HepG2 (cell line): ENCODE measurements around the gene MAPK14. TPM values are rescaled to one million over a fixed set of nuclear protein-coding genes. Genes with fewer than 3 reads are reported as not detected.

Experiments
- ARNTL ChIP-seq: sonication (generic); formaldehyde crosslinking; IDR thresholded peaks from 2 replicates; pipeline ENCODE4 v1.4.0; 2020; ENCODE audit warnings: mild to moderate bottlenecking, missing genetic modification reagents
- CERS6 ChIP-seq: sonication (generic); formaldehyde crosslinking; IDR thresholded peaks from 2 replicates; pipeline ENCODE4 v1.5.0; 2020; ENCODE audit warnings: missing genetic modification reagents
- CREB1 ChIP-seq, 2 experiments: fragments of 450-650 bp in 1 of 2; IDR thresholded peaks; 2 replicates each; pipeline ENCODE4 v1.6.1; 2016 to 2017; ENCODE audit warnings: control low read depth in 1 of 2, mild to moderate bottlenecking in 1 of 2, missing compliant biosample characterization in 1 of 2, missing genetic modification characterization in 1 of 2
- DNMT1 ChIP-seq: sonication (generic); formaldehyde crosslinking; IDR thresholded peaks from 2 replicates; pipeline ENCODE4 v1.5.1; 2020; ENCODE audit warnings: mild to moderate bottlenecking, missing genetic modification reagents
- GTF3A ChIP-seq: sonication (generic); formaldehyde crosslinking; conservative IDR thresholded peaks from 2 replicates; pipeline ENCODE4 v1.4.0; 2020; ENCODE audit warnings: mild to moderate bottlenecking, missing genetic modification reagents
- GZF1 ChIP-seq: sonication (generic); formaldehyde crosslinking; IDR thresholded peaks from 2 replicates; pipeline ENCODE4 v1.5.1; 2020; ENCODE audit warnings: mild to moderate bottlenecking, missing genetic modification reagents
- HMGXB4 ChIP-seq, 2 experiments: sonication (generic) in 1 of 2; formaldehyde crosslinking in 1 of 2; IDR thresholded peaks; 2 replicates each; pipeline versions ENCODE4 v1.4.0 to v1.6.1; 2018 to 2020; ENCODE audit warnings: missing genetic modification reagents in 2 of 2, borderline replicate concordance in 1 of 2, low read depth in 1 of 2, mild to moderate bottlenecking in 1 of 2, missing biosample characterization in 1 of 2
- PREB ChIP-seq: sonication (generic); formaldehyde crosslinking; IDR thresholded peaks from 2 replicates; pipeline ENCODE4 v1.4.0; 2020; ENCODE audit warnings: missing genetic modification reagents
- RORA ChIP-seq: sonication (generic); formaldehyde crosslinking; IDR thresholded peaks from 2 replicates; pipeline ENCODE4 v1.5.0; 2020; ENCODE audit warnings: mild to moderate bottlenecking, missing genetic modification reagents, moderate library complexity
- ZNF256 ChIP-seq: sonication (generic); formaldehyde crosslinking; conservative IDR thresholded peaks from 2 replicates; pipeline ENCODE4 v1.4.0; 2020; ENCODE audit warnings: missing genetic modification reagents
- ZNF547 ChIP-seq: sonication (generic); formaldehyde crosslinking; IDR thresholded peaks from 2 replicates; pipeline ENCODE4 v1.5.1; 2020; ENCODE audit warnings: mild to moderate bottlenecking, missing genetic modification reagents
- ZNF574 ChIP-seq: sonication (generic); formaldehyde crosslinking; IDR thresholded peaks from 2 replicates; pipeline ENCODE4 v1.4.0; 2020; ENCODE audit warnings: missing genetic modification reagents
- polyA plus RNA-seq, 8 experiments: library from polyadenylated mRNA; depleted of rRNA in 3 of 8; stranded (reverse) in 7 of 8; unstranded in 1 of 8; fragments of >200 nt; fragmentation: Illumina TruSeq in 4 of 8; extraction: Trizol in 4 of 8; gene quantifications; 2 replicates each; pipeline versions ENCODE4 v1.2.1 to v1.2.3, GENCODE V29; 2011 to 2016; ENCODE audit warnings: low read depth in 4 of 8, missing spikeins in 1 of 8, mixed read lengths in 1 of 8; ENCODE audit not compliant: insufficient read depth in 1 of 8
- total RNA-seq, 5 experiments: library from RNA; depleted of rRNA; stranded (reverse); fragments of >200 nt; fragmentation: Illumina TruSeq; extraction: Trizol; gene quantifications; 2 replicates each; pipeline ENCODE4 v1.2.3, GENCODE V29; 2016; ENCODE audit warnings: low read depth in 1 of 5
- TF ChIP-seq, protein P1 (sequence below): sonication (generic); formaldehyde crosslinking; conservative IDR thresholded peaks from 2 replicates; pipeline ENCODE4 v1.8.1; 2023; ENCODE audit warnings: missing genetic modification reagents
- TF ChIP-seq, protein P2 (sequence below): sonication (generic); formaldehyde crosslinking; IDR thresholded peaks from 2 replicates; pipeline ENCODE4 v1.4.0; 2020; ENCODE audit warnings: missing genetic modification reagents

MAPK14 gene
- total and polyA plus RNA-seq, 2 of the 13 experiments (the other 11 are each of a cell fraction or from before 2014, with no cell fraction given), result 66.3 to 67.3 TPM

DNA sequence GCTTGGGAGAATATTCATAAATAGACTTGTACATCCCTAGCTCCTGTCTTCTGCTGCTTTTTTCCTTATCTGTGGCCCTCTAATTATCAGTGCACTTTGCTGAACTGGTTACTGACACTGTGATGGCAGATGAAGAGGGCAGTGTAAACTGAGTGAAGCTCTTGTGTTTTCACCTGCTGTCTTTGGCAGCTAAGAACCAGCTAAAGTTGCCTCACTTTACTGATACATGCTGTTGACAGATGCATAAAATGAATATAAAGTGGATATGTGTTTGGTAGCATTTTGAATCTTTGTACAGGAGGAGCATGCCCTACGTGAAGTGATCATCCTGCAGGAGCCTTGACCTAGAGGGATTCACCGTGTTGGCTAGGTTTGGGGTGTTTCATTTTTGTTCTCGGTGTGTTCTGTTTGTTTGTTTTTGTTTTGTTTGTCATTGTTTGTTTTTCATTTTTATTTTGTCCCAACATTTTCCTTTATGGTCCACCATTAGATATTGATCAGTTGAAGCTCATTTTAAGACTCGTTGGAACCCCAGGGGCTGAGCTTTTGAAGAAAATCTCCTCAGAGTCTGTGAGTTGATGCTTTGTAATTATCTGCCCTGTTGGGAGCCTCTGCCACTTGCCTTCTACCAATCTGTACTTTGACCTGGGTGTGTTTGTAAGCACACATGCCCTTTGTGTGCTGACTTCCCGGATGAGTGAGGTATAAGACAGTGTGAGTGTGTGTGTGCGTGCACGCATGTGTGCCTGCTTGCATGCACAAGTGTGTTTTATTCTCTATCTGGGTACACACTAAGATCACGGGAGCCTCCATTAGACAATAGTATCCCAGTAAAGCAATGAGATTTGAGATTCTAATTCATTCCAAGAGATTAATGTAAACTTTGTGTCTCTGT, 68.1 kb downstream of the MAPK14 start (continued):
- peak; percentile 87 for TF ChIP-seq ZNF574
- TF ChIP-seq PREB (CRISPR knock-in tag), result no peak
- TF ChIP-seq DNMT1 (CRISPR knock-in tag), result no peak
- peak; percentile 9 to 82; a peak in 1 of 4 replicates for TF ChIP-seq HMGXB4 (CRISPR knock-in tag; IDR thresholded peaks at IDR 0.05; ENCODE audit: borderline replicate concordance in 1 of 2, low read depth in 1 of 2)
- peak; percentile 54; the same call in 1 of the 2 replicates for TF ChIP-seq CREB1 (IDR thresholded peaks at IDR 0.05)
- TF ChIP-seq CREB1 (CRISPR knock-in tag; IDR thresholded peaks at IDR 0.05), result peak; percentile 82
- TF ChIP-seq ZNF547 (CRISPR knock-in tag), result peak; percentile 52
- no peak for TF ChIP-seq RORA (CRISPR knock-in tag)
- TF ChIP-seq CERS6, result no peak
- TF ChIP-seq ZNF256 (CRISPR knock-in tag), result no peak
- TF ChIP-seq, protein P1, sequence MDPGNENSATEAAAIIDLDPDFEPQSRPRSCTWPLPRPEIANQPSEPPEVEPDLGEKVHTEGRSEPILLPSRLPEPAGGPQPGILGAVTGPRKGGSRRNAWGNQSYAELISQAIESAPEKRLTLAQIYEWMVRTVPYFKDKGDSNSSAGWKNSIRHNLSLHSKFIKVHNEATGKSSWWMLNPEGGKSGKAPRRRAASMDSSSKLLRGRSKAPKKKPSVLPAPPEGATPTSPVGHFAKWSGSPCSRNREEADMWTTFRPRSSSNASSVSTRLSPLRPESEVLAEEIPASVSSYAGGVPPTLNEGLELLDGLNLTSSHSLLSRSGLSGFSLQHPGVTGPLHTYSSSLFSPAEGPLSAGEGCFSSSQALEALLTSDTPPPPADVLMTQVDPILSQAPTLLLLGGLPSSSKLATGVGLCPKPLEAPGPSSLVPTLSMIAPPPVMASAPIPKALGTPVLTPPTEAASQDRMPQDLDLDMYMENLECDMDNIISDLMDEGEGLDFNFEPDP, result no peak
- TF ChIP-seq ARNTL (CRISPR knock-in tag), result peak; percentile 54; the same call in 1 of the 2 replicates
- TF ChIP-seq, protein P2, sequence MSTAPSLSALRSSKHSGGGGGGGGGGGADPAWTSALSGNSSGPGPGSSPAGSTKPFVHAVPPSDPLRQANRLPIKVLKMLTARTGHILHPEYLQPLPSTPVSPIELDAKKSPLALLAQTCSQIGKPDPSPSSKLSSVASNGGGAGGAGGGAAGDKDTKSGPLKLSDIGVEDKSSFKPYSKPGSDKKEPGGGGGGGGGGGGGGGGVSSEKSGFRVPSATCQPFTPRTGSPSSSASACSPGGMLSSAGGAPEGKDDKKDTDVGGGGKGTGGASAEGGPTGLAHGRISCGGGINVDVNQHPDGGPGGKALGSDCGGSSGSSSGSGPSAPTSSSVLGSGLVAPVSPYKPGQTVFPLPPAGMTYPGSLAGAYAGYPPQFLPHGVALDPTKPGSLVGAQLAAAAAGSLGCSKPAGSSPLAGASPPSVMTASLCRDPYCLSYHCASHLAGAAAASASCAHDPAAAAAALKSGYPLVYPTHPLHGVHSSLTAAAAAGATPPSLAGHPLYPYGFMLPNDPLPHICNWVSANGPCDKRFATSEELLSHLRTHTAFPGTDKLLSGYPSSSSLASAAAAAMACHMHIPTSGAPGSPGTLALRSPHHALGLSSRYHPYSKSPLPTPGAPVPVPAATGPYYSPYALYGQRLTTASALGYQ (CRISPR knock-in tag), result 0 out of 2 replicates have a peak, but pooled peaks have one; percentile 76
- no peak for TF ChIP-seq GTF3A (CRISPR knock-in tag)
- TF ChIP-seq GZF1, result no peak
